Esophagus (tissue), 2 donors: ENCODE data around the gene DCTD. TPM values are rescaled to one million over a fixed set of nuclear protein-coding genes. Genes with fewer than 3 reads are reported as not detected.
"Not testable (repeated sequence)": the region's sequence is repeated elsewhere in the genome, so short reads cannot be mapped to it uniquely, and the experiment has no call there.

Experiments used
- H3K27ac ChIP-seq, 2 donors: one replicate each; pipeline ENCODE4 v1.5.1; 2013; ENCODE audit warnings: low read depth in 2 of 2, mild to moderate bottlenecking in 2 of 2, inconsistent platforms in 1 of 2, low read length in 1 of 2, moderate library complexity in 1 of 2
- H3K27me3 ChIP-seq, 2 donors: one replicate each; pipeline ENCODE4 v1.6.1; 2013; ENCODE audit warnings: low read length in 2 of 2, control low read depth in 1 of 2, mild to moderate bottlenecking in 1 of 2; ENCODE audit not compliant: insufficient read depth in 2 of 2, control insufficient read depth in 1 of 2
- H3K36me3 ChIP-seq, 2 donors: one replicate each; pipeline ENCODE4 v1.6.1; 2013; ENCODE audit warnings: low read length in 1 of 2; ENCODE audit not compliant: control insufficient read depth in 2 of 2, insufficient read depth in 2 of 2
- H3K4me1 ChIP-seq, 2 donors: one replicate each; pipeline ENCODE4 v1.6.1; 2013; ENCODE audit warnings: low read length in 1 of 2; ENCODE audit not compliant: control insufficient read depth in 2 of 2, insufficient read depth in 2 of 2
- H3K4me3 ChIP-seq, 2 donors: one replicate each; pipeline ENCODE4 v1.5.1; 2013; ENCODE audit warnings: low read length in 2 of 2, mild to moderate bottlenecking in 2 of 2, low read depth in 1 of 2, moderate library complexity in 1 of 2
- H3K9me3 ChIP-seq, 2 donors: one replicate each; pipeline ENCODE4 v1.6.1; 2013; ENCODE audit warnings: mild to moderate bottlenecking in 2 of 2, low read depth in 1 of 2, low read length in 1 of 2, moderate library complexity in 1 of 2; ENCODE audit not compliant: control insufficient read depth in 2 of 2, insufficient read depth in 1 of 2
- WGBS, 2 donors: extraction: QIAGEN DNeasy Blood & Tissue Kit; methylation state at CpG; one replicate each; pipeline ENCODE4 v1.1.7; 2013; 5-methylcytosine and 5-hydroxymethylcytosine counted together
- polyA plus RNA-seq, 2 donors: library from polyadenylated mRNA; stranded (reverse); fragments of 200-250 nt; gene quantifications; one replicate each; pipeline ENCODE4 v1.2.3, GENCODE V29; 2013
- donor health status: healthy with polysubstance abuse.
- donor health status: Bipolar disorder and iron deficiency.

The DCTD gene
- polyA plus RNA-seq, 2 donors: 32.5 to 55.5 TPM

- Histone ChIP-seq H3K4me1 (peaks cover 0 to 2% of the 10 kb centered on the region in 2 donors), H3K27ac (no peak overlapping the region), H3K4me3 (no peak overlapping the region), H3K27me3 (no peaks in the 10 kb centered on the region), H3K36me3 (peaks cover 8 to 18% of the 10 kb centered on the region in 2 donors), H3K9me3 (no peaks in the 10 kb centered on the region)
- 91% methylated on average over 3 of the region's 3 CpGs for WGBS, 2 donors
These were observed 9.1 kb downstream of the DCTD start for GRCh38 chr4:182908124-182908523.

GRCh38 chr4:182907396-182907795, 9.8 kb downstream of the DCTD start:
- peaks cover 14% of the 10 kb centered on the region in 2 donors for H3K36me3 ChIP-seq

GRCh38 chr4:182906786-182907185, 10.4 kb downstream of the DCTD start:
- H3K4me3 ChIP-seq: no peak overlapping the region
- H3K9me3 ChIP-seq: no peaks in the 10 kb centered on the region
- no peak overlapping the region for H3K27ac ChIP-seq
- no peaks in the 10 kb centered on the region for H3K27me3 ChIP-seq
- 80 to 85% methylated on average over 4 of the region's 4 CpGs for WGBS, 2 donors
- no peaks in the 10 kb centered on the region for H3K4me1 ChIP-seq
- H3K36me3 ChIP-seq: peaks cover 14% of the 10 kb centered on the region in 2 donors

More at GRCh38 chr4:182907396-182907795, 9.8 kb downstream of the DCTD start:
- Histone ChIP-seq H3K4me3 (no peak overlapping the region), H3K27ac (no peak overlapping the region), H3K9me3 (no peaks in the 10 kb centered on the region), H3K27me3 (no peaks in the 10 kb centered on the region), H3K4me1 (no peaks in the 10 kb centered on the region)
- WGBS, 2 donors: 97 to 98% methylated on average over 8 of the region's 8 CpGs

- Histone ChIP-seq H3K27ac (no peak overlapping the region), H3K9me3 (no peaks in the 10 kb centered on the region), H3K27me3 (no peaks in the 10 kb centered on the region), H3K36me3 (peaks cover 9 to 17% of the 10 kb centered on the region in 2 donors), H3K4me3 (no peak overlapping the region), H3K4me1 (no peaks in the 10 kb centered on the region)
- 79 to 89% methylated on average over 10 of the region's 10 CpGs for WGBS, 2 donors
These were observed 12.1 kb downstream of the DCTD start for GRCh38 chr4:182905038-182905437.

GRCh38 chr4:182904211-182904761, 12.9 kb downstream of the DCTD start:
- H3K27me3 ChIP-seq: no peaks in the 10 kb centered on the region
- no peak overlapping the region for H3K4me3 ChIP-seq
- WGBS, 2 donors: 88 to 89% methylated on average over 12 of the region's 12 CpGs
- no peaks in the 10 kb centered on the region for H3K9me3 ChIP-seq
- H3K27ac ChIP-seq: no peak overlapping the region
- H3K36me3 ChIP-seq: peaks cover 7 to 15% of the 10 kb centered on the region in 2 donors
- H3K4me1 ChIP-seq: no peaks in the 10 kb centered on the region

- no peaks in the 10 kb centered on the region for H3K27me3 ChIP-seq
- no peak overlapping the region for H3K27ac ChIP-seq
- 89 to 90% methylated on average over 9 of the region's 9 CpGs for WGBS, 2 donors
- no peaks in the 10 kb centered on the region for H3K4me1 ChIP-seq
- peaks cover 7 to 15% of the 10 kb centered on the region in 2 donors for H3K36me3 ChIP-seq
- H3K4me3 ChIP-seq: no peak overlapping the region
- no peaks in the 10 kb centered on the region for H3K9me3 ChIP-seq
These were observed 14.2 kb downstream of the DCTD start for GRCh38 chr4:182903013-182903412.

- Histone ChIP-seq H3K27me3 (no peaks in the 10 kb centered on the region), H3K4me1 (no peaks in the 10 kb centered on the region), H3K9me3 (no peaks in the 10 kb centered on the region), H3K27ac (no peak overlapping the region), H3K36me3 (peaks cover 5 to 15% of the 10 kb centered on the region in 2 donors), H3K4me3 (no peak overlapping the region)
- WGBS, 2 donors: 90 to 92% methylated on average over 9 of the region's 9 CpGs
These were observed 15.8 kb downstream of the DCTD start for GRCh38 chr4:182901337-182901736.

GRCh38 chr4:182900021-182900420, 17.2 kb downstream of the DCTD start:
- H3K27ac ChIP-seq, H3K4me1 ChIP-seq, H3K27me3 ChIP-seq, H3K4me3 ChIP-seq, H3K9me3 ChIP-seq: not testable (repeated sequence)
- WGBS, 2 donors: 91 to 92% methylated on average over 2 of the region's 2 CpGs
- peaks cover 9 to 15% of the 10 kb centered on the region in 2 donors for H3K36me3 ChIP-seq

GRCh38 chr4:182898479-182898799, 18.7 kb downstream of the DCTD start:
- H3K27me3 ChIP-seq: no peaks in the 10 kb centered on the region
- peaks cover 12 to 18% of the 10 kb centered on the region in 2 donors for H3K36me3 ChIP-seq
- H3K9me3 ChIP-seq: no peaks in the 10 kb centered on the region
- H3K4me3 ChIP-seq: no peak overlapping the region
- no peak overlapping the region for H3K27ac ChIP-seq
- WGBS, 2 donors: 76 to 85% methylated on average over 5 of the region's 5 CpGs
- no peaks in the 10 kb centered on the region for H3K4me1 ChIP-seq
